GM21447 (cell line): ENCODE measurements around the gene TTLL8.

Experiments used
- ATAC-seq: cut with Tn5 transposase; IDR thresholded peaks from one replicate; pipeline ENCODE4 v1.9.1; 2021; ENCODE audit not compliant: unreplicated experiment

The TTLL8 gene

DNA sequence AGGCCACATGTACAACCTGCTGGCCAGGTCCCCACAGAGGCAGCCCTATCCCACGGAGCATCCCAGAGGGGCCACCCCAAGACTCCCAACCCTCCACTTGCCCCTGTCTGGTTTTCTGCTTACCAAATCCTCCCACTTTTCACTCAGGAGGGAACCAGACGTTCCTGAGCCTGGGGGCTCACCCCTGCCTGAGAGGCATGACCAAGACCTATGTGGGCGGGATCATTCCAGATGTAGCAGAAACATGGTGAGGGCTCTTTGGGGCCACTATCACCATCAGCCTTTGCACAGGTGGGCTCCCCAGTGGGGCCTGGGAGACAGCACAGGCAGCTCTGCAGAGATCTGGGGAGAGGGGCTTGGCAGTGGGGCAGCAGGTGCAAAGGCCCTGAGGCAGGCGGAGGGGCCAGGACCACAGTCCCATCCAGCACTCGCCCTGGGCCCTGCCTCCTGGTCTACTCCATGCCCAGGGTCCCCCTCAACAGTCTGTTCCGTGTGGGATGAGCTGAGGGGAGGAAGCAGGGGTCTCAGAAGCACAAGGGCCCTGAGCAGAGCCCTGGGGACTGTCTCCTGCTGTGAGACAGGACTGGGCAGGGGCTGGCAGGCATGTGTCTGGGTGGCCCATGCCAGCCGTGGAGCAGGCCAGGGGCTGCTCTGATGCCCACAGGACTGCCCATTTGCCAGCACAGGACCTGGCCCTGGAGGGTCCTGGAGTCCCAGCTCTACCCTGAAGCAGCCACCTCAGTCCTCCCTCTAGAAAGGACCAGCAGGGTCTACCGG is 88.2 kb downstream of the TTLL8 start:
- no peak for ATAC-seq

DNA sequence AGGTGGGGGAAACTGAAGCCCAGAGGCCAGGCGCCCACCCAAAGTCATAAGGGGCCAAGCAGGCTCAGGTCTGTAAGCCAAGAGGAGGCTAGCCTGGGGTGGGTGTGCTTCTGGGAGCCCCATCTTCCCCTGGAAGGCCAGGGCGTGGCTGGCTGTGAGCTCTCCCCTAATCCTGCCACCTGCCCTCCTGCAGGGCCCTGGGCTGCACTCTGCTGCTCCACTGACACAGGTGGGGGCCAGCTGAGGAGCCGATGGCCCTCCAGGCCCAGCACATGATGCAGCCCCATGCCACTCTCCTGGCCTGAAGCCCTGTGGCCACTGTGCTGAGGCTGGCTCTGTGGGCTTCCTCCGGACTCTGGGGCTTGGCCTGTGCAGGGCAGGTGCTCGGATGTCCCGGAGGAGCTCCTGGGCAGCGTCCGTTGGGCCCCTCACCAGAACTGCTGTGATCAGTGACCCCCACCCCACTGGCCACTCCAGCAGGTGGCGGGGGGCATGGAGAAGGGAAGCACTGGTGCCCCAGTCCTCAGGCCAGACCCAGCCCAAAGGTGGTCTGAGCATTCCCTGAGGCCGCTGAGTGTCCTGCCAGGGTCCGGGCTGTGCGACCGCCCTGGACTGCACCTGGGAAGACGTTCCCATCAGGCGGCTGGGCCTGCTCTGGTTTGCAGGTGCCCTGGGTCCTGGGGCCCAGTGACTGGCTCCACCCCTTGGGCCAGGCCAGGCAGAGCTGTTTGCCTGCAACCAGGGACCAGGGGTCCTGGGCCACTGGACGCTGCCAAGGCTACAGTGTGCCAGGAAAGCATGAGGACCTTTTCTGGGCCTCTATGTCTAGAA is 89.1 kb downstream of the TTLL8 start:
- ATAC-seq: no peak
